Activated CD4-positive, CD25-positive, alpha-beta regulatory T cell treated with anti-CD3 and anti-CD28 coated beads, Interleukin-2, amount 50 U/mL, for 16 hours (primary cell): ENCODE results near the gene CDH8.
"Not testable (repeated sequence)": the region's sequence is repeated elsewhere in the genome, so short reads cannot be mapped to it uniquely, and the experiment has no call there.

Experiments used
- DNase-seq: peaks from one replicate; pipeline ENCODE4 v3.0.0-alpha.2; 2020; ENCODE audit warnings: low read depth, low spot score

CDH8 gene

DNA sequence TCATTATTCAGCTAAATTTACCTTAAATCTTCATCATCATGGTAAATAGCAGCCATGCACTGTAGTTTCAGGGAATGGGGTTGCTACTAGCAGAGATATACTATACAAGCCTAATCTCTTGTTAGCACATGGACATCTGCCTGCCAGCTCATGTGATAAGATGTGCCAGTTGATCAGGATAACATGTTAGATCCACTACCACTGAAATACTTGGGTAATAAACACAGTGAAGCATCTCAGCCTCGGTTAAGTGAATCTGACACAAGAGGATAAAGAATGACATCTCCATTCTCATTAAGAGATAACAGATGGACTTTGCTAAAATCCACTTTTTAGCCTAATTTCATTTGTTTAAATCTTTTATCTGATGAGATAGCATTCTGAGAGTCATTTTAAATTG lies 256.1 kb downstream of the CDH8 start:
- no peak for DNase-seq

GRCh38 chr16:61770301-61770700 lies 265.9 kb downstream of the CDH8 start:
- DNase-seq, result no peak

- no peak for DNase-seq
These were observed 272.2 kb downstream of the CDH8 start for GRCh38 chr16:61763991-61764390.

GRCh38 chr16:61763013-61763412 lies 273.2 kb downstream of the CDH8 start:
- no peak for DNase-seq

DNA sequence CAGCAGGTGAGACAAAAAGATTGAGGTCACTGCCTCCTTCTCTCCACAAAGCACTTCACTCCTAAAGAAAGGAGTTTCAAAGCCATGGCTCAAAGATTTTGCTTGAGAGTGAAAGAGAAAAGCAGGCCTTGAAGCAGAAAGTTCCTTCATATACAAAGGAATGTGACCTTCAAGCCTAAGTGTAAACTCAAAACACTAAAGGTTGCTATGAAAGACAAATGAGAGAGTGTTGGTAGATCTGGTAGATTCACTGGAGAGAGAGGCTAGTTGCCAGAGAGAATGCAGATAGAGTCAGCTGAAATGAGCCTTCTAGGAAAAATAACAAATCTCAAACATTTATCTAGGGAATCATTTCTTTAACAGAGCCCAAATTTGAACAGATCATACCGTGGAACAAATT lies 305.2 kb downstream of the CDH8 start:
- no peak for DNase-seq

DNA sequence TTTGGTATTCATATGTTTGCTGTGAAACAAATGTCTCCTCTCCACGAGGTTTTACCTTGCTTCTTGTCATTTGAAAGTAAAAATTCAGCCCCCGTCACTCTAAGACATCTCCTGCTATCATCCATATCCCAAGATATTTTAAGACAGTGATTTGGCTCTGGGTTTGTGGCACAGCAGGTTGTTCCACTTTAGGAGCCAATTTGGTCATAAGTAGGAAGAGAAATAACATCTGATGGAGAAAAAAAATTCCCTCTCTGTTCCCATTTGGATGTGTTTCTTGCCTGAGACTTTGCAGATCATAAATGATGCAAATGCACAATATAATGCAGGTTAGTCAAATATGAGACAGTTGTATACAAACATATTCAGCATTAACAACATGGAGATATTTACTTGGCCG lies 309.5 kb downstream of the CDH8 start:
- no peak for DNase-seq

- DNase-seq, result no peak
These were observed 310.1 kb downstream of the CDH8 start for GRCh38 chr16:61726125-61726524.

DNA sequence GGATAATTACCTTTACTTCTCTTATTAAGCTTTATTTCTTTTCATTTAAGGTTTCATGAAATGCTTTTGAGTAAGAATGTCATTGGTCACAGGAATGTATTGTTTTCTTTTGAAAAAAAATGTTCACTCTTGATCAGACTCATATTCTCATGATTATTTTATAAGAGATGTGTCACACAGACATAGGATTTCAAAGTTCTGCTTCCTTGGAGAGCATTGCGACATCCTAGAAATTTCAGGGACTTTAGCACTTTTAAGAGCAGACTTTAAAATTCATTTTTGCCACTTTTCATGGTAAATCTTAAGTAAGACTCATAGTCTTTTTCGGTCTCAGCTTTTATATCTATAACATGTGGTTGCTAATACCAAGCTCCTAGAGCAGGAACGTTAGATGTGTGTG lies 314.7 kb downstream of the CDH8 start:
- DNase-seq, result no peak

GRCh38 chr16:61715393-61715792 lies 320.8 kb downstream of the CDH8 start:
- DNase-seq, result no peak

DNA sequence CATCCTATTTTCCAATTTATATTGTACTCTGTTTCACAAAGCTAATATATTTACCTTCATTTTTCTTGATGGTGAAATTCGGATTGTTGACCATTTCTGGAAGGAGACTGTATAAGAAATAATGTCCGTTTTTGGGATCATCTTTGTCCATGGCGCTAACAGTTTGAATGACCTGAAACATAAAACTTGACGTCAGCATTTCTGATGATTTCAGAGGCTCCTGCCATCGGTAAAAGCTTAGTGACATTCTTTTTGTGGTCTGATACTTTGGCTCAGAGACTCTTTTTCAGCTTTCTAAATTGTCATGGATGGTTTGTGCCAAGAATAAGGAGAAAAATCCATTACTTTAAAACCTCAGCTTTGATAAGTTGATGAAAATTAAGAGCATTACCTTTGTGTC lies 322.5 kb downstream of the CDH8 start:
- no peak for DNase-seq

DNA sequence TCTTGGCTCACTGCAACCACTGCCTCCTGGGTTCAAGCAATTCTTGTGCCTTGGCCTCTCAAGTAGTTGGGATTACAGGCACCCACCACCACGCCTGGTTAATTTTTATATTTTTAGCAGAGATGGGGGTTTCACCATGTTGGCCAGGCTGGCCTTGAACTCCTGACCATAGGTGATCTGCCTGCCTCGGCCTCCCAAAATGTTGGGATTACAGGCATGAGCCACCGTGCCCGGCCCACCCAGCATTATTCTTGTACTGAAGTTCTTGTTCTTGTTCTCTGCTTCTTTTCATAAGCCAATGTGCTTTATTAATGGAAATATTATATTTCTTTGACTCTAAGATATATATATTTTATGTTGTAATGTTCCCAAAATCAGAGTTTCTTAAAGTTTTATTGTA lies 336.6 kb downstream of the CDH8 start:
- DNase-seq, result not testable (repeated sequence)

DNA sequence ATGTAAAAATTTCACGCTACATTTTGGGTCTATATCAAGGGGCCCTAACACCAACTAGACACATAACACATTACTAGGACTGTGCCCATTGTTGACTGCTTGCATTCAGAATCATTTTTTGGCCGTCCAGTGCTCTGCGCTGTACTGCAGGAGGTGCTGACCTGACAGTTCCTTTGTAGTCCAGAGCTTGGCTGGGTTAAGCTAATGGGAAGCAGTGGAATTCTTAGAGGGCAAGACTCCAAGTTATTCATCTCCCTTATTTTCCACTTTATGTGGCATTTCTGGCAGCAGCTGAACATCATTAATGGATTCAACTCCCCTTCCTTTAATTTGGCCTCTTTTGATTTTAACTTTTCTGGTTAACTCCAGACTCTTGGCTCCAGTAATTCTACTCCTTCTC lies 351.7 kb downstream of the CDH8 start:
- no peak for DNase-seq

GRCh38 chr16:61681673-61682072 lies 354.6 kb downstream of the CDH8 start:
- DNase-seq, result no peak

DNA sequence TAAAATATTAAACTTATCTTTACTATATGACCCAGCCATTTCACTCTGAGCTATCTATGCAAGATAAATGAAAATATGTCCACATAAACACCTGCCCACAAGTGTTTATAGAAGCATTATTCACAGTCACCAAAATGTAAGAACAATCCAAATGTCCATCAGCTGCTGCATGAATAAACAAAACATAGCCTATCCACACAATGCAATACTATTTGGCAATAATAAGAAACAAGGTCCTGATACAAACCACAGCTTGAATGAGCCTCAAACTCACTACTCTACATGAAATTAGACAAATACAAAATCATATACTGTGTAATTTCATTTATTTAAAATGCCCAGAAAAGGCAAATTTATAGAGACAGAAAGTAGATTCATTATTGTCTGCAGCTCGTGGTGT lies 355.1 kb downstream of the CDH8 start:
- DNase-seq, result no peak

DNA sequence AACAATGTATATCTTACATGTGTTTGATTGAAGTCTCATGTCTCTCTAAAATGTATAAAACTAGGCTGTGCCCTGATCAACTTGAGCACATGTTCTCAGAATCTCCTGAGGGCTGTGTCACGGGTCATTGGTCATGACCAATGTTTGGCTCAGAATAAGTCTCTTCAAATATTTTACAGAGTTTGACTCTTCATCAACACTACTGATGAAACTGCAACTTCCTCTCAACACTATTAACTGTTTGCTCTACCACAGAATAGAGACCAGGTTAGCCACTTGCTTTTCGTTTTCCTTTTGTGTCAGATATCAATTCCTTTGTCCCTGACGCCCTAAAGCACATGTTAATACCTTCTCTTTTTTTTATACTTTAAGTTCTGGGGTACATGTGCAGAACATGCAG lies 358.1 kb downstream of the CDH8 start:
- DNase-seq, result no peak

GRCh38 chr16:61677776-61678175 lies 358.5 kb downstream of the CDH8 start:
- DNase-seq, result no peak

GRCh38 chr16:61676740-61677139 lies 359.5 kb downstream of the CDH8 start:
- no peak for DNase-seq

DNA sequence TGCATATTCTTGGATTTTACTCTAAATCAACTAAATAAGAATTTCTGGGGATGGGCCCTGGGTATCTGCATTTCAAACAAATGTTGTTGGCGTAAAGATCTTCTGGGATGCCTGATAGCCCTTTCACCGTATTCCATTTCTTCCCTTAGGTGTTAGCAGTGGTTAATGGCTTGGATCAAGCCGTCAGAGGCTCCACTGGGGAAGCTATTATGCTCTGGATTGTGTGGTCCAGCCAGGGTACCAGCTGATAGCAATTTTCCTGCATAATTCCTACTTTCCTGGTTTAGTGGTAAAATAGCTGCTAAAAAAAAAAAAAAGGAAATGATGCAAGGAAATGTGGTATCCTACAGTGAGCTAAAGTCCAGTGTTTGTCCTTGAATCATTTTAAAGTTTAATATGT lies 365.1 kb downstream of the CDH8 start:
- DNase-seq, result no peak

- DNase-seq, result no peak
These were observed 370.7 kb downstream of the CDH8 start for GRCh38 chr16:61665512-61665911.

DNA sequence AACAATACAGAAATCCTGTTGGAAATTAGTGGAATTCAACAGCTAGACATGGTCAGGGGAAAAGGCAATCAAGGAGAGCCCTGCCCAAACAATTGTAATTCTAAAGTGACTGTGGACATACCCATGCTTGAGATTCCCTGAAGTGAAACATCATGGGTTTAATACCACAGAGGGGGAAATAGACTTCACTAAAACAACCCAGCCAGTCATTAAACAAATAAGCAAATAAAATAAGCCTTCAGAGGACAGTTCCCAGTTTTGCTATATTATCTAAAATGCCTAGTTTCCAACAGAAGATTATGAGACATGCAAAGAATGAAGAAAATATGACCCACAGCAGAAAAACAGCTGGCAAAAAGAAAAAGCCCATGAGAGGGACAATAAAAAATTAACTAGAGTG lies 376.3 kb downstream of the CDH8 start:
- no peak for DNase-seq

DNA sequence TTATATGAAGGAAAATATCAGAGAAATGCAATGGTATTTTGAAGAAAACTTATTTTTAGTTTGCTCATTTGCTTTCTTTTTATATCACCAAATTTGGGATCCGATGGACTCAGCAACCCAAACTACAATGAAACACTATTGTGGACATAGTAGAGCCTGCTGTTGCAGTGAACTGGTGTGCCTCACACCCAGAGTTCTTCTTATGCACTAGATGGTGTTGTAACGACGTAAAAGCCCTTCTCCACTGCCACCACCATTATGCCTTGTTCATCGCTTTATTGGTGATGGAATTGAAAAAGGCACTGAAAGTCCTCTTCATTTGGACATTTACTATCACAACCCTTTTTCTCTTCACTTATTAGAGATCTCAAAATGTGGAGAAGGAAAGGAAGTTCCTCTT lies 381.3 kb downstream of the CDH8 start:
- DNase-seq, result no peak

- DNase-seq, result no peak
These were observed 382.7 kb downstream of the CDH8 start for GRCh38 chr16:61653544-61653943.

DNA sequence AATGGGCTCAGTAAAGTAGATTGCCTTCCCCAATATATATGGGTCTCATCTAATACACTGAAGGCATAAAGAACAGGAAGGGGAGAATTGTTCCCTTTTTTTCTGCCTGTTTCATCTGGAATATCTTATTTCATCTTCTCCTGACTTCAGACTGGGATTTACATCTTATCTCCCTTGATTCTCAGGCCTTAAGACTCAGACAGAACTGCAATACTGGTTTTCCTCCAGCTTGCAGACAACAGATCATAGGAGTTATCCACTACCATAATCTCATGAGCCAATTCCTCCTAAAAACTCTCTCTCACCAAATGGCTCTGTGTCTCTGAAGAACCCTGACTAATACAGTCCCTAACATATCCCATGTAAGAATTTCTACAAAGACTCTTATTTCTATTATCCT lies 390.7 kb downstream of the CDH8 start:
- DNase-seq, result no peak

DNA sequence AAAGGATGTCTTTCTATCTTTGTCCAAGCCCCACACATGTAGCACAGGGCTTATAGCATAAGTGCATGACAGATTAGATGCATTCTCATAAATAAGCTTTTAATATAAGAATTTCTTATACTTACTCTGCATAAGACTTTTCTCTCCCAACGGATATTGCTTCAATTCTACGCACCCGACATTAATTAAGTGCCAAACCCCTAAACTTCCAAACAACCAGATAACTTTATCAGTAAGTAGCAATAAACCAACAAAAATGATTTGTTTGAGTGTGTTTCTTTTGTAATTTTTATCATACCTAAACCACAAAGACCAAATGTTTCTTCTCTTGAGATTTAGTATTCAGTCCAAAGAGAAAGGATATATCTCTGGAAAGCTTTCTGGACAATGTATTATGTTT lies 391.5 kb downstream of the CDH8 start:
- DNase-seq, result no peak

DNA sequence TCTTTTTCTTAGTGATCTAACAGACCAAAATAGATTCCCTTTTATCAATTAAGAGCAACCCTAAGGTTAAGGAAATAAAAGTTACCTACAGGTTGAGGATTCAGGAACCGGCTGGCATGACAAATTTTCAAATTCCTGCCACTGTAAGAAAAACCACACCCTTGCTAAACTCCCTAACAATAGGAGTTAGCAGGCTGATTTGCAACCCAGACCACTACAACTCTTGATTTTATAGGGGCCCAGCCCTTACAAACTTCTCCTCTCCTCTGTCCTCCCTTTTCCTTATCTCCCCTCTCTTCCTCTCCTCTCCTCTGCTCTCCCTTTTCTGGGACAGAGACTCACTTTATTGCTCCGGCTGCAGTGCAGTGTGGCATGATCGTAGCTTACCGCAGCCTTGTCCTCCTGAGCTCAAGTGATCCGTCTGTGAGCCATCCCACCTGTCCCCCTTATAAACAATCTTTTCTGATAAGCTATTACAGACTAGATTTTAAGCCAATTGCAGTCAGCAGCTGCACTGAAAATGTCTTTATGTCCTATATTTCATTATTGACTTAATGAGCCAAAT lies 418.9 kb downstream of the CDH8 start:
- DNase-seq, result no peak
